OCI-LY3 (cell line): ENCODE data around the gene KDM4C.

Experiments used
- CTCF ChIP-seq: fragments of 200-600, 300-600 bp; sonication (generic); IDR thresholded peaks from 2 replicates; pipeline ENCODE4 v1.5.1; 2014; ENCODE audit warnings: antibody characterized with exemption, low read length, low read depth
- EZH2phosphoT487 ChIP-seq: fragments of 200-600 bp; shearing (Covaris generic); IDR thresholded peaks from 2 replicates; pipeline ENCODE4 v1.6.1; 2018; ENCODE audit warnings: antibody characterized with exemption, mixed run types, low read depth

- TF ChIP-seq CTCF (no peak), EZH2phosphoT487 (no peak)
Observed at GRCh38 chr9:6733831-6734230, 23.9 kb upstream of the KDM4C start.
